Thyroid gland (tissue), 4 donors: ENCODE measurements around the gene CCNQ. TPM values are rescaled to one million over a fixed set of nuclear protein-coding genes. Genes with fewer than 3 reads are reported as not detected.

Experiments used
- DNase-seq, 2 donors: peaks; one replicate each; pipeline ENCODE4 v3.0.0-alpha.2; 2019
- H3K27ac ChIP-seq, 3 donors: fragments of 200-600 bp; sonication (generic); 1 replicate in 2 of 3; 2 replicates in 1 of 3; pipeline ENCODE4 v1.5.1; 2016 to 2019; ENCODE audit warnings: mild to moderate bottlenecking in 1 of 3, moderate library complexity in 1 of 3
- H3K27me3 ChIP-seq: fragments of 200-600 bp; sonication (generic); one replicate; pipeline ENCODE4 v1.5.1; 2019
- H3K36me3 ChIP-seq, 2 donors: fragments of 200-600 bp; sonication (generic); one replicate each; pipeline ENCODE4 v1.5.1; 2016 to 2019
- H3K4me1 ChIP-seq, 2 donors: fragments of 200-600 bp; sonication (generic); one replicate each; pipeline ENCODE4 v1.5.1; 2017 to 2019
- H3K4me3 ChIP-seq, 3 donors: fragments of 200-600 bp; sonication (generic); replicated peaks in 1 of 3; 1 replicate in 2 of 3; 2 replicates in 1 of 3; pipeline ENCODE4 v1.5.1; 2016; ENCODE audit warnings: mild to moderate bottlenecking in 1 of 3
- H3K9me3 ChIP-seq: fragments of 200-600 bp; sonication (generic); one replicate; pipeline ENCODE4 v1.5.1; 2017
- CTCF ChIP-seq, 6 experiments: fragments of 200-600 bp in 3 of 6; fragments of 450-650 bp in 3 of 6; sonication (generic) in 3 of 6; IDR thresholded peaks; one replicate each; pipeline ENCODE4 v1.5.1; 2016 to 2019; ENCODE audit warnings: antibody characterized with exemption in 6 of 6, mild to moderate bottlenecking in 2 of 6, inconsistent platforms in 1 of 6, moderate library complexity in 1 of 6
- POLR2A ChIP-seq, 2 donors: fragments of 450-650 bp; IDR thresholded peaks; one replicate each; pipeline ENCODE4 v1.6.1; 2017; ENCODE audit warnings: antibody characterized with exemption in 2 of 2, mild to moderate bottlenecking in 2 of 2, moderate library complexity in 1 of 2
- WGBS, 2 donors: methylation state at CpG; one replicate each; pipeline ENCODE4 v1.1.5; 2017; 5-methylcytosine and 5-hydroxymethylcytosine counted together
- intact Hi-C: fragments of 100-400 bp; cut with DNase I; formaldehyde crosslinking; loops from one replicate; pipeline ENCODE4 v1.15.1; 2023
- total RNA-seq, 4 donors: library from RNA; depleted of rRNA; stranded (reverse); fragments of >200 nt; gene quantifications; one replicate each; pipeline ENCODE4 v1.2.3, GENCODE V29; 2016

CCNQ gene
- total RNA-seq, 4 donors from 2014 or later, result 22.0 to 43.3 (median 33.0) TPM

GRCh38 chrX:153601511-153602110, 2.7 kb upstream of the CCNQ start:
- Histone ChIP-seq H3K27ac (no peak overlapping the region), H3K27me3 (no peaks in the 10 kb centered on the region), H3K36me3 (no peaks in the 10 kb centered on the region), H3K4me1 (peaks cover 0 to 4% of the 10 kb centered on the region in 2 donors), H3K4me3 (no peak overlapping the region), H3K9me3 (no peaks in the 10 kb centered on the region)
- no peak for TF ChIP-seq POLR2A (IDR thresholded peaks at IDR 0.05)
- intact Hi-C loops, result no loop called here
- WGBS, 2 donors, result 94 to 95% methylated on average over 8 to 10 of the region's 12 CpGs
- no peak for DNase-seq

GRCh38 chrX:153600921-153601320, 2.0 kb upstream of the CCNQ start:
- no peaks in the 10 kb centered on the region for H3K36me3 ChIP-seq
- no peak overlapping the region for H3K27ac ChIP-seq
- no peaks in the 10 kb centered on the region for H3K9me3 ChIP-seq
- intact Hi-C loops, result no loop called here
- no peaks in the 10 kb centered on the region for H3K27me3 ChIP-seq
- H3K4me1 ChIP-seq, result peaks cover 0 to 4% of the 10 kb centered on the region in 2 donors
- TF ChIP-seq POLR2A (IDR thresholded peaks at IDR 0.05) (no peak), CTCF (IDR thresholded peaks at IDR 0.05) (no peak)
- WGBS, 2 donors, result 96 to 100% methylated on average over 1 to 5 of the region's 7 CpGs
- no peak overlapping the region for H3K4me3 ChIP-seq
- no peak for DNase-seq

GRCh38 chrX:153600032-153600373, 1.1 kb upstream of the CCNQ start:
- TF ChIP-seq CTCF (IDR thresholded peaks at IDR 0.05) (no peak), POLR2A (IDR thresholded peaks at IDR 0.05) (no peak)
- WGBS, 2 donors, result 22 to 31% methylated on average over 2 of the region's 2 CpGs
- H3K27me3 ChIP-seq, result no peaks in the 10 kb centered on the region
- no peaks in the 10 kb centered on the region for H3K36me3 ChIP-seq
- H3K4me1 ChIP-seq, result peaks cover 0 to 4% of the 10 kb centered on the region in 2 donors
- H3K9me3 ChIP-seq, result no peaks in the 10 kb centered on the region
- no peak for DNase-seq
- intact Hi-C loops, result no loop called here
- H3K4me3 ChIP-seq, result peak overlapping the region in 1 of 3 donors; percentile 42
- H3K27ac ChIP-seq, result no peak overlapping the region

GRCh38 chrX:153599192-153600031, 473 bp upstream of the CCNQ start:
- H3K36me3 ChIP-seq, result no peaks in the 10 kb centered on the region
- H3K27me3 ChIP-seq, result no peaks in the 10 kb centered on the region
- H3K9me3 ChIP-seq, result no peaks in the 10 kb centered on the region
- intact Hi-C loops, result no loop called here
- peaks cover 0 to 4% of the 10 kb centered on the region in 2 donors for H3K4me1 ChIP-seq
- WGBS, 2 donors, result 0 to 3% methylated on average over 6 to 19 of the region's 79 CpGs
- no peak overlapping the region for H3K27ac ChIP-seq
- peak in 1 of 6 experiments; percentile 6 for TF ChIP-seq CTCF (IDR thresholded peaks at IDR 0.05)
- TF ChIP-seq POLR2A (IDR thresholded peaks at IDR 0.05), result no peak
- peak; percentile 89 to 91 for DNase-seq
- peak overlapping the region in 1 of 3 donors; percentile 42 for H3K4me3 ChIP-seq

GRCh38 chrX:153596981-153597750, 1.8 kb downstream of the CCNQ start:
- DNase-seq, result no peak
- peaks cover 0 to 4% of the 10 kb centered on the region in 2 donors for H3K4me1 ChIP-seq
- H3K4me3 ChIP-seq, result no peak overlapping the region
- intact Hi-C loops, result no loop called here
- TF ChIP-seq CTCF (IDR thresholded peaks at IDR 0.05), result no peak
- TF ChIP-seq POLR2A (IDR thresholded peaks at IDR 0.05), result no peak
- H3K27ac ChIP-seq, result no peak overlapping the region
- no peaks in the 10 kb centered on the region for H3K9me3 ChIP-seq
- H3K27me3 ChIP-seq, result no peaks in the 10 kb centered on the region
- 94 to 95% methylated on average over 6 of the region's 6 CpGs for WGBS, 2 donors
- H3K36me3 ChIP-seq, result no peaks in the 10 kb centered on the region
